HFFc6 (cell line): Measurements from ENCODE around the gene RIT1. TPM values are rescaled to one million over a fixed set of nuclear protein-coding genes. Genes with fewer than 3 reads are reported as not detected.

Source experiments
- DNase-seq: peaks from one replicate; pipeline ENCODE4 v3.0.0-alpha.2; 2018
- H3K27ac Mint-ChIP-seq: 2 replicates; pipeline ENCODE4 v1.8.0; 2020; ENCODE audit warnings: mild to moderate bottlenecking, mixed read lengths
- H3K27me3 Mint-ChIP-seq: 2 replicates; pipeline ENCODE4 v1.8.0; 2021; ENCODE audit warnings: mild to moderate bottlenecking, moderate library complexity, mixed read lengths; ENCODE audit not compliant: insufficient read depth
- H3K36me3 Mint-ChIP-seq: 2 replicates; pipeline ENCODE4 v1.8.0; 2021; ENCODE audit warnings: low read depth, mixed read lengths
- H3K4me1 Mint-ChIP-seq: 2 replicates; pipeline ENCODE4 v1.8.0; 2020; ENCODE audit warnings: low read depth, mixed read lengths
- H3K4me3 Mint-ChIP-seq: 2 replicates; pipeline ENCODE4 v1.8.0; 2020; ENCODE audit warnings: mild to moderate bottlenecking, moderate library complexity, mixed read lengths
- H3K9me3 Mint-ChIP-seq: 2 replicates; pipeline ENCODE4 v1.8.0; 2020; ENCODE audit warnings: mild to moderate bottlenecking, mixed read lengths
- CTCF ChIP-seq: fragments of 200-600 bp; sonication (generic); IDR thresholded peaks from 2 replicates; pipeline ENCODE4 v1.5.0; 2021; ENCODE audit warnings: antibody characterized with exemption, mild to moderate bottlenecking
- total RNA-seq, 6 experiments: library from RNA; stranded (reverse); fragmentation: NEBNext Ultra II Directional; extraction: Animal tissue kit (Norgen Biotek cat#: 25700); gene quantifications; 2 replicates in 1 of 6; 3 replicates in 5 of 6; pipeline ENCODE4 v1.2.3, GENCODE V29; 2021

RIT1 gene
- total RNA-seq, 6 experiments from 2014 or later = 26.1 to 35.4 (median 32.1) TPM

GRCh38 chr1:155938220-155938627, 27.1 kb upstream of the RIT1 start:
- H3K36me3 Mint-ChIP-seq = no peaks in the 10 kb centered on the region; the same call in 1 of the 2 replicates
- TF ChIP-seq CTCF = peak; percentile 75
- peak overlapping the region; percentile 77 for H3K27ac Mint-ChIP-seq
- no peak overlapping the region for H3K4me3 Mint-ChIP-seq
- no peaks in the 10 kb centered on the region for H3K9me3 Mint-ChIP-seq
- peaks cover 5% of the 10 kb centered on the region for H3K27me3 Mint-ChIP-seq
- DNase-seq = peak; percentile 70
- H3K4me1 Mint-ChIP-seq = peaks cover 37% of the 10 kb centered on the region

- no peak for DNase-seq
- Mint-ChIP-seq H3K9me3 (no peaks in the 10 kb centered on the region), H3K27ac (no peak overlapping the region; the same call in 1 of the 2 replicates), H3K36me3 (peaks cover 21% of the 10 kb centered on the region), H3K27me3 (peaks cover 2% of the 10 kb centered on the region; the same call in 1 of the 2 replicates), H3K4me1 (peaks cover 43% of the 10 kb centered on the region), H3K4me3 (no peak overlapping the region)
- TF ChIP-seq CTCF = no peak
These were observed 23.9 kb upstream of the RIT1 start for GRCh38 chr1:155934936-155935590.

- H3K27ac Mint-ChIP-seq = no peak within 1 kb of the TSS; the same call in 1 of the 2 replicates
- H3K4me1 Mint-ChIP-seq = peaks cover 47% of the 10 kb centered on the region
- no peak for TF ChIP-seq CTCF
- no peaks in the 10 kb centered on the region for H3K9me3 Mint-ChIP-seq
- peak; percentile 97 for DNase-seq
- H3K36me3 Mint-ChIP-seq = peaks cover 26% of the 10 kb centered on the region
- no peak within 1 kb of the TSS for H3K4me3 Mint-ChIP-seq
- H3K27me3 Mint-ChIP-seq = peaks cover 2% of the 10 kb centered on the region; the same call in 1 of the 2 replicates
These were observed 23.2 kb upstream of the RIT1 start, which contains the start of gene KHDC4 for GRCh38 chr1:155934097-155934935. TSS of gene KHDC4 (minus strand) at chr1:155934413. CDS start at chr1:155934373, 40 bp downstream.

GRCh38 chr1:155933591-155934096, 22.5 kb upstream of the RIT1 start:
- Mint-ChIP-seq H3K4me3 (no peak overlapping the region), H3K27me3 (peaks cover 2% of the 10 kb centered on the region; the same call in 1 of the 2 replicates), H3K4me1 (peaks cover 51% of the 10 kb centered on the region), H3K27ac (no peak overlapping the region), H3K9me3 (no peaks in the 10 kb centered on the region), H3K36me3 (peaks cover 30% of the 10 kb centered on the region)
- no peak for DNase-seq
- no peak for TF ChIP-seq CTCF

GRCh38 chr1:155932487-155932886, 21.3 kb upstream of the RIT1 start:
- Mint-ChIP-seq H3K4me1 (peaks cover 42% of the 10 kb centered on the region), H3K36me3 (peaks cover 35% of the 10 kb centered on the region), H3K4me3 (no peak overlapping the region), H3K27me3 (no peaks in the 10 kb centered on the region; the same call in 1 of the 2 replicates), H3K9me3 (no peaks in the 10 kb centered on the region), H3K27ac (peak overlapping the region; percentile 75; the same call in 1 of the 2 replicates)
- no peak for DNase-seq
- peak; percentile 19; the same call in 1 of the 2 replicates for TF ChIP-seq CTCF
